Activated naive CD8-positive, alpha-beta T cell treated with anti-CD3 and anti-CD28 coated beads for 36 hours (primary cell): ENCODE measurements around the gene SORCS1. TPM values are rescaled to one million over a fixed set of nuclear protein-coding genes. Genes with fewer than 3 reads are reported as not detected.
"Not testable (repeated sequence)": the region's sequence is repeated elsewhere in the genome, so short reads cannot be mapped to it uniquely, and the experiment has no call there.

Experiments
- DNase-seq: peaks from one replicate; pipeline ENCODE4 v3.0.0; 2021
- H3K27ac Mint-ChIP-seq: one replicate; pipeline ENCODE4 v1.8.0; 2022; ENCODE audit warnings: mild to moderate bottlenecking, moderate library complexity, mixed read lengths
- H3K27me3 Mint-ChIP-seq: one replicate; pipeline ENCODE4 v1.8.0; 2022; ENCODE audit warnings: mild to moderate bottlenecking, mixed read lengths
- H3K36me3 Mint-ChIP-seq: one replicate; pipeline ENCODE4 v1.8.0; 2021; ENCODE audit warnings: mild to moderate bottlenecking, mixed read lengths
- H3K4me1 Mint-ChIP-seq: one replicate; pipeline ENCODE4 v1.8.0; 2021; ENCODE audit warnings: mixed read lengths
- H3K4me3 Mint-ChIP-seq: one replicate; pipeline ENCODE4 v1.8.0; 2022; ENCODE audit warnings: mild to moderate bottlenecking, moderate library complexity, mixed read lengths
- H3K9me3 Mint-ChIP-seq: one replicate; pipeline ENCODE4 v1.8.0; 2022; ENCODE audit warnings: mixed read lengths
- total RNA-seq, 2 experiments: library from RNA; stranded (reverse); gene quantifications; one replicate each; pipeline ENCODE4 v1.2.3, GENCODE V29; 2021

The SORCS1 gene
- total RNA-seq, 2 experiments from 2014 or later = not detected

DNA sequence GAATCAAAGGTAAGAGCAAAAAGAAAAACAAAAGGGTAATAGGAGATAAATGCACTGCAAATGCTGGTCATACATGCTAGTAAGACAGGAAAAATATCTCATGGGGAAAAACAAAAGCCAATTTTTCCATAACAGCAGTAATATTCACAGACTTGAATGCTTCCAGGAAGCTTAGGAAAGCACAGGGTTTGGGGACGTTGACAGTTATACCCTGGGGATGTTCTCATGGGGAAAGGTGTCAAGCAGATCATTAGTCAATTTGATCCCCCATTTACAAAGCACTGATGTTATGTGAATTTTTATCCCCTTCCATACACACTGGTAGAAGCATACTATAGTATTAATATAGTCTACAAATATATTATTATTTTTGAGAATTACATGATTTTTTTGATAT lies 232.7 kb downstream of the SORCS1 start:
- Mint-ChIP-seq H3K4me1 (no peaks in the 10 kb centered on the region), H3K27ac (no peak overlapping the region)

DNA sequence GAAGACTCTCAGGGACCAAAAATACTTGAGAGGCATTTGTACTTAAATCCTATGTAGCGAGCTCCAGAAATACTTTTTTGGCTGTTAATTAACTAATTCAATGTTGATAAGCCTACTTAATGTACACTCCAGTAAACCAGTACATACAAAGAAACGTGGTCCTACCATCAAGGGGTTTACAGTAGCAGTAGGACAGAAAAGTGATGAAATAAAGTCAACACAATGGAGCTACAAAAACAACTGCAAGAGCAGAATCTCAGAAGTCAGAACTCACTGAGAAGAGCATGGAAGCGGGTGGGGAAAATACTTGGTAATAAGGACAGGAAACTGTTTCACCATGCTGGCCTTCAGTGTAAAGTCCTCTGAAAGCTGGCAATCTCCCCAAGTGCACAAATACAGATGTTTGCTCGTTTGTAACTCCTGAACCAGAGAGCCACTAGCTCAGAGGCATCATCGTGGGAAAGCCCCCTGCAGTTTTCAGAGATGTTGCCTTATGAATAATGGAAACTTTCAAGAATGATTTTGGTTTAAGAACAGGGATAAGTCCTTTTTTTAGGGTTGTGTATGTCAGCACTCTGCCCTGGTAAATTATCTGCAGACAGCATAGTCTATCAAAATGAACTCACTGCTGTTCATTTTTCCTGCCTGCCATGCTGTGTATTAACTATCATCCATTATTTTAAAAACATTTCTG lies 233.2 kb downstream of the SORCS1 start:
- Mint-ChIP-seq H3K36me3 (no peaks in the 10 kb centered on the region), H3K27ac (no peak overlapping the region), H3K27me3 (peaks cover 7% of the 10 kb centered on the region), H3K4me1 (no peaks in the 10 kb centered on the region), H3K4me3 (no peak overlapping the region), H3K9me3 (no peaks in the 10 kb centered on the region)
- DNase-seq = no peak

More for the DNA sequence above, 232.7 kb downstream of the SORCS1 start:
- H3K4me3 Mint-ChIP-seq = no peak overlapping the region
- DNase-seq = no peak
- no peaks in the 10 kb centered on the region for H3K9me3 Mint-ChIP-seq
- no peaks in the 10 kb centered on the region for H3K36me3 Mint-ChIP-seq
- H3K27me3 Mint-ChIP-seq = peaks cover 7% of the 10 kb centered on the region

DNA sequence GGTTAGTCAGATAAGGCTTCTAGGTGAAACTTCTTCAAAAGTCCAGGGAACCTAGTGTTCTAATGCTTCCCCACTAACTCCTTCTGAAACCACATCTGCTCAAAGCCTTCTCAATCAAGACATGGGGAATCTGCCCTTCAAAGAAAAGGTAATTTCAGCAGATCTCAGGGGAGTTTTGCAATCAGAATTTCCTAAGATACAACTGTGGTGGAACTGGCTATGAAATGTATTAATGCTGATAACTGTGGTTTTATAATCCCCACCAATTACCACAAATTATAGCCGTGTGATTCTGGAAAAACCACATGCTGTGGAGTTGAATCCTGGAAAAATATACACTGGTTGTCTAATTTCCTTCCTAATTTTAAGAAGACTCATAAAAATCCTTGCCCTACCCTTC lies 233.8 kb downstream of the SORCS1 start:
- Mint-ChIP-seq H3K27ac (no peak overlapping the region), H3K9me3 (no peaks in the 10 kb centered on the region), H3K4me1 (no peaks in the 10 kb centered on the region), H3K27me3 (peaks cover 7% of the 10 kb centered on the region), H3K36me3 (no peaks in the 10 kb centered on the region), H3K4me3 (no peak overlapping the region)
- no peak for DNase-seq

DNA sequence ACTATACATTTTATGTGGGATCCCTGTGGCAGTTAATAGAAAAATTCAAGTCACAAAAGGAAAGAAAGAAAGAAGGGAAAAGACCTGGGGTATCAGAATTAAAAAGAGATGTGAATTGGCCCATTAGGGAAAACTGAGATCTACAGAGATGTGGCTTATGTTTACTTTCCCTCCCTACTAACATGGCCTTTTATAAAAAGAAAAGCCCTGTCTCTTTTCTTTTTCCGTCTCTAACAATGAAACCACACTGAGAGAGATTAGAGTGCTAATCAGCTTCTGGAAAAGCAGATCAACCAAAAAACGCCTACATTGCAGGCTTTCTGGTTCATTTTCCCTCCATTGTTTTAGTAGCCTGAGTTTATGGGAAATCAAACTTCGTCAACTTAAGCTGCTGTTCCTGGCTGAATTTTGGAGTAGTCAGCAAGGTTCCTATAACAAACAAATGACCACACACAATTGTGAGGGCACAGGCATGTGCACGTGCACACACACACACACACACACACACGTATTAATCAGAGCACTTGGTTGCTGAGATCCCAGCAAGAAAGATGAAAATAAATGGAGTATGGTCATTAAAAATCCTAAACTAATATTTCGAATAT lies 235.1 kb downstream of the SORCS1 start:
- H3K27ac Mint-ChIP-seq = no peak overlapping the region
- no peak overlapping the region for H3K4me3 Mint-ChIP-seq
- peaks cover 7% of the 10 kb centered on the region for H3K27me3 Mint-ChIP-seq
- no peaks in the 10 kb centered on the region for H3K36me3 Mint-ChIP-seq
- no peaks in the 10 kb centered on the region for H3K4me1 Mint-ChIP-seq
- H3K9me3 Mint-ChIP-seq = no peaks in the 10 kb centered on the region
- no peak for DNase-seq

DNA sequence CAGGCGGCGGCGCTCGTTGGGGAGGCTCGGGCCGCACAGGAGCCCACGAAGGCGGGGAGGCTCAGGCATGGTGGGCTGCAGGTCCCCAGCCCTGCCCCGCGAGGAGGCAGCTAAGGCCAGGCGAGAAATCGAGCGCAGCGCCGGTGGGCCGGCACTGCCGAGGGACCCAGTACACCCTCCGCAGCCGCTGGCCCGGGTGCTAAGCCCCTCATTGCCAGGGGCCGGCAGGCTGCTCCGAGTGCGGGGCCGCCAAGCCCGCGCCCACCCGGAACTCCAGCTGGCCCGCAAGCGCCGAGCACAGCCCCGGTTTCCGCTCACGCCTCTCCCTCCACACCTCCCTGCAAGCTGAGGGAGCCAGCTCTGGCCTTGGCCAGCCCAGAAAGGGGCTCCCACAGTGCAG lies 236.4 kb downstream of the SORCS1 start:
- DNase-seq, H3K27ac Mint-ChIP-seq, H3K9me3 Mint-ChIP-seq, H3K36me3 Mint-ChIP-seq, H3K4me3 Mint-ChIP-seq, H3K4me1 Mint-ChIP-seq, H3K27me3 Mint-ChIP-seq: not testable (repeated sequence)

DNA sequence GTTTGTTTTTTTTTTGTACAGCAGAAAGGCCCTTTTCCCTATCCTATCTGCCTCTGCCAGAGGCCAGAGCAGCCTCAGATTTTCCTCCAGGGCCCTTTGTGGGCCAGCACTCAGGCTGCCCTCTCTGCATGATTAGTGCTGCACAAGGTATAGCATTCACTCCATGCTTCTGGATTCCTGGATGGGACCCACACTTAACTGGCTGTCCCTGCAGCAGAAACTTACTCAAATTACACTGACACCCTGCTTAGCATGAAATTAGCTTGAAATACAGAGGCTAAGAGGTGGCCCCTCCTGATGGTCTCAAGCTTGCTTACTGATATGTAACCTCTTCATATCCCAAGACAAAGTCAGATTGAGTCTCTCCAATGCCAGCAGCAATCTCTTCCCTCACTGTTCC lies 239.3 kb downstream of the SORCS1 start:
- H3K9me3 Mint-ChIP-seq = no peaks in the 10 kb centered on the region
- no peak for DNase-seq
- H3K4me1 Mint-ChIP-seq = no peaks in the 10 kb centered on the region
- H3K27ac Mint-ChIP-seq = no peak overlapping the region
- no peaks in the 10 kb centered on the region for H3K36me3 Mint-ChIP-seq
- no peak overlapping the region for H3K4me3 Mint-ChIP-seq
- peaks cover 7% of the 10 kb centered on the region for H3K27me3 Mint-ChIP-seq

DNA sequence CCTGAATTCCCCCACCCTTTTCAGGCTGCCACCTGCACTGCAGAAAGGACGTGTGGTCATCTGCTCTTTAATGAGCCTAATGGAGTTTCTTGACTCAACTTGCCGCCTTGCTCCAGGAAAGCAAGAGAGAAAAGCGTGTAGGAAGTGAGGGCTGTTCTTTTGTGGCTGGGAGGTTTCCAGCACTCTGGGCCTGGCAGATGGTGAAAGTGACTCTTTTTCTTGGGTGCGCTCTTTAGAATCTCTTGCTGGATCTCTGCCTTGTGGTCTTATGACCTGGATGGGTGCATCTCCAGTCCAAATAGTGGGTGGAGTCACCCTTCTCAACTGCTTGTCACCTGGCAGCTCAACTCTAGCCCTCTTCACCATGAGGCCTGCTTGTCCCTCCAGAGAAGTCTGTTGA lies 244.0 kb downstream of the SORCS1 start:
- no peak for DNase-seq
- Mint-ChIP-seq H3K4me1 (no peaks in the 10 kb centered on the region), H3K4me3 (no peak overlapping the region), H3K27ac (no peak overlapping the region), H3K9me3 (no peaks in the 10 kb centered on the region), H3K27me3 (no peaks in the 10 kb centered on the region), H3K36me3 (no peaks in the 10 kb centered on the region)

DNA sequence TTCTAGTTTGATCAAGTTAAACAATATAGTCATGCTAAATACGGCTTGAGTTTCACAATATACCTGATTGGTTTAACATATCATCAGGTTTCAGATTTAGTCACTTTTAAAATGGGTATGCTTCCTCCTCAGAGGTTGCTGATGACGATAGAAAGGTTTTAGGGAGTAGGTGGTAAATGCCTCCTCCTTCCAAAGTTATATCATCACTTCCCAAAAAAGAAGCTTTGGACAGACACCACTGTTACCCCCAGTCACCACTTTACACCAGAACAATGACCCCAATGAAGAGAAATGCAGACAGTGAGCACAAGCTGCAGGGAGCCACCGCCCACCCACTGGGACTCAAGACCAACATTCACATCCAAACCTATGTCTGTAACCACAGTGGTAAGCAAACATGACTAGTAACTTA lies 244.6 kb downstream of the SORCS1 start:
- no peaks in the 10 kb centered on the region for H3K27me3 Mint-ChIP-seq
- H3K4me3 Mint-ChIP-seq = no peak overlapping the region
- H3K9me3 Mint-ChIP-seq = no peaks in the 10 kb centered on the region
- H3K36me3 Mint-ChIP-seq = no peaks in the 10 kb centered on the region
- no peak for DNase-seq
- no peak overlapping the region for H3K27ac Mint-ChIP-seq
- H3K4me1 Mint-ChIP-seq = no peaks in the 10 kb centered on the region

DNA sequence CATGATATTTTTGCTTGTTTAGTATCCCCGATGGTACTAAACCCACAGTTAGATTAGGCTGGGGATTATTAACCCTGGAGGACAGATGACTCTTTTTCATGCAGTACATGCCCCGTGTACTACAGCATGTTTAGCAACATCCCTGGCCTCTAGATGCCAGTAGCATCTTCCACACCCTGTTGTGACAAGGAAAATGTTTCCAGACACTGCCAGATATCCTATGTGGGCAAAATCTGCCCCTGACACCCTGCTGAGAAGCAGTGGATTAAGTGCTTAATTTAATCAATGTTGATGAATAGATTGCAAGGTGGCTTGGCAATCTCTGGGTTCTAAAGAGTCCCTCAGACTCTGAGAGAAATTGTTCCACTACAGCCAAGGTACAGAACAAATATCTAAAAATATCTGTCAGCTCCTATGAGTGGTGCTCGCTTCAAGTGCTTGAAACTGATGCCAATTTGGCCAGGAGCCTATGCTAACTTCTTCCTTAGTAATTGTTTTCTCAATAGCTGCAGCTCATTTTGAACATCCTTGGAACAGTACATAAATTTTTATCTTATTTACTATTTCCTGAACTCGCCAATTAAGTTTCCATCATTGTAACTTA lies 247.0 kb downstream of the SORCS1 start:
- Mint-ChIP-seq H3K27ac (no peak overlapping the region), H3K9me3 (no peaks in the 10 kb centered on the region), H3K4me1 (no peaks in the 10 kb centered on the region), H3K36me3 (no peaks in the 10 kb centered on the region), H3K4me3 (no peak overlapping the region), H3K27me3 (no peaks in the 10 kb centered on the region)
- no peak for DNase-seq

DNA sequence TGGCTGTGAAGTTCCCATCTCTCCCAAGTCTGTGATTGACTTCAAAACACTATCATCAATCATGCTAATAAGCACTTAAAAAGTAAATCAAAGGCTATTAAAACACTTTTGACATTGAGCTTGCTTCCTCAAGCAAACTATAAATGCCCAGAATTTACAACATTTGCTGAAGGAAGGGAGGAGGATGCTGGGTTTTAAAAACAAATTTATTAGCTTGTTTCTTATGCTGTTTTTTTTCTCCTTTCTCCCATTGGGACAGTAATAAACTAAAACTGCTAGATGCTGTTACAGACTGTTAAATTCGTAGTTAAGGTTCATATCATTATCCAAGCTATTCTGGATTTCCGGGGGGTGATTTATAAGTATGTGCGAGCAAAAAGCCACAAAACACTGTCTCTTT lies 250.5 kb downstream of the SORCS1 start:
- H3K36me3 Mint-ChIP-seq = no peaks in the 10 kb centered on the region
- H3K27ac Mint-ChIP-seq = no peak overlapping the region
- no peaks in the 10 kb centered on the region for H3K27me3 Mint-ChIP-seq
- no peaks in the 10 kb centered on the region for H3K4me1 Mint-ChIP-seq
- H3K9me3 Mint-ChIP-seq = no peaks in the 10 kb centered on the region
- H3K4me3 Mint-ChIP-seq = no peak overlapping the region
- no peak for DNase-seq

DNA sequence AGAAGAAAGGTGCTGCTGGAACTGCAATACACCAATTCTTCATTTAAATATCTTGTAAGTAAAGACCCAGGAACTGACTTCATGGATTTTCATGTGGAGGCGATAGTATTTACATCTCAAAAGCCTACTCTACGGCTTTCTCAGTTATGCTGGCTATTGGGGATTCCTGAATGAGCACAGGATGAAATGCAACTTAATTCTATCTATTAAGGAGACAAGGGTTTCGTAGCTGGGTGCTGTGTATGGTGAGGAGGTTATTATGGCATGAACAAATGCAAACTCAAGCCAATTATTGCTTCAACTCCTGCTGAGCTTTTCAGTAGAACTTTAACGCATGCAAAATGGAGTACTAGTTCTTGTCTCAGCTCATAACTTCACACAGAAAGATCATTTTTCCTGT lies 251.2 kb downstream of the SORCS1 start:
- no peak overlapping the region for H3K27ac Mint-ChIP-seq
- DNase-seq = no peak
- H3K36me3 Mint-ChIP-seq = no peaks in the 10 kb centered on the region
- H3K9me3 Mint-ChIP-seq = no peaks in the 10 kb centered on the region
- H3K4me3 Mint-ChIP-seq = no peak overlapping the region
- H3K27me3 Mint-ChIP-seq = no peaks in the 10 kb centered on the region
- H3K4me1 Mint-ChIP-seq = no peaks in the 10 kb centered on the region

DNA sequence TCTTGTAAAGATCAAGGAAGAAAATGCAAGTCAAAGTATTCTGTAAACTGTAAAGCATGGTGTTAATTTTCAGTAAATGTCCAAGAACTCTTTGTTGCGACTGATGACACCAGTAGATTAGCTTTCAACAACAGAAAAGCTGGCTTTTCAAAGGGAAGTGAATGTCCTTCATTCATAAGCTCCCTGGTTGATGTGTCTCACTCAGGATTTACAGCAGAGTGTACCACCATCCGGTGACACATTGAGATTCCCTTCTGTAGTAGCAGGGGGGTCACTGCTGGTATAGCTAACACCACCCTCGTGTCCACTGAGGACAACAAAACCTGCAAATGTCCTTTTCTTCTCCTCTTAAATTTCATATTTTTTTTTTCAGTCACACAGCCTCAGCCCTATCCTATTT lies 253.4 kb downstream of the SORCS1 start:
- DNase-seq = no peak

DNA sequence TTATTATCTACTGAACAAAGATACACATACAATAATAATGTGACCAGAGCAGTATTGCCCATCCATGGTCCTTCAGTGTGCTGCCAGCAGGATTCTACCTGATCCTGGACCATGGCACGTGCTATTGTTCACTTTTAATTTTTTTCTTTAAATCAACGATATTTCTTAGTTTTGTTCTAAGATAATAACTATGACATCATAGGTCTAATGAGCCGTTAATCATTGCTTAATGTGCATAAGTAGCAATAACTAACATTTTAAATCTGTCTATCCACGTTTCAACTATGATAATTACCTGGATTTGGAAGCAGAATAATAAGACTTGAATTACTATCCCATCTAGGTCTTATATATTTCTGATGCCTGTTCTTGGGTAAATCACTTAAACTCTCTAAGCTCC lies 253.8 kb downstream of the SORCS1 start:
- H3K4me3 Mint-ChIP-seq = no peak overlapping the region
- H3K27ac Mint-ChIP-seq = no peak overlapping the region
- no peaks in the 10 kb centered on the region for H3K9me3 Mint-ChIP-seq
- H3K4me1 Mint-ChIP-seq = no peaks in the 10 kb centered on the region
- H3K27me3 Mint-ChIP-seq = no peaks in the 10 kb centered on the region
- no peaks in the 10 kb centered on the region for H3K36me3 Mint-ChIP-seq
- no peak for DNase-seq

More for the DNA sequence above, 253.4 kb downstream of the SORCS1 start:
- Mint-ChIP-seq H3K36me3 (no peaks in the 10 kb centered on the region), H3K27ac (no peak overlapping the region), H3K4me3 (no peak overlapping the region), H3K4me1 (no peaks in the 10 kb centered on the region), H3K27me3 (no peaks in the 10 kb centered on the region), H3K9me3 (no peaks in the 10 kb centered on the region)

DNA sequence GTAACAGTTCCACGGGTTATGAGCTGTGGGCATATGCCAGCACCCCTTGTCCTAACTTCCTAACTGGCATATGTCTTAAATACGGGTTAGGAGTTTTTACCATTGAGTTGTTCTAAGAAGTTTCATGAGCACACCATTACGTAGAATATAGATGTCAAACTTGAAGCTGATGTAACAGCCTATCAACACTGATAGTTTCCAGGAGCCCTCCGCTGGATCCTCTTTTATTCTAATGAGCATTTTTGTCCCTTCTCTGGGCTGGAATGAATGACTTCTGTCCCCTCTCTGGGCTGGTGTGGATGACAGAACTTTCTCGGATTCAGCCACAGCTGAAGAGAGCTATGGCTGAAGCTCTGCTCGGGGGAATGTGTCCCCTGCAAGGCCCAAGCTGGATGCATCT lies 256.3 kb downstream of the SORCS1 start:
- H3K9me3 Mint-ChIP-seq = no peaks in the 10 kb centered on the region
- H3K27ac Mint-ChIP-seq = no peak overlapping the region
- H3K4me3 Mint-ChIP-seq = no peak overlapping the region
- H3K27me3 Mint-ChIP-seq = no peaks in the 10 kb centered on the region
- no peaks in the 10 kb centered on the region for H3K36me3 Mint-ChIP-seq
- DNase-seq = no peak
- no peaks in the 10 kb centered on the region for H3K4me1 Mint-ChIP-seq

DNA sequence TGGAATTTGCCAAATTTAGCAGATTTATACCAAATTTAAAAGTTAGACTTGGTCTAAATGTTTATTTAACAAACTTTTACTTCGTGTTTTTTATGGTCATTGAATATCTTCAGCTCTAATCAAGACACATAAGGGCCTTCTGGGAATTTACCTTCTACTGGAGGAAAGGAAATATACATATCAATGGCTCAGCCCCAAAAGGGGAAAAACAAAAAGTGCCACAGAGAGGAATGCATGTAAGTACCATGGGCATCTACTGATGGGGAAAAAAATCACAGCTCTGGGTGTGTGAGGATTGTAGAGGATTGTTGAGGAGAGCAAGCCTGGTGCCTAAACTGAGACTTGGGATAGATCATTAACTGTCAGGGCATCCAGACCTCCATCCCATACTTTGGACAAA lies 260.3 kb downstream of the SORCS1 start:
- H3K36me3 Mint-ChIP-seq = no peaks in the 10 kb centered on the region
- no peak overlapping the region for H3K27ac Mint-ChIP-seq
- no peaks in the 10 kb centered on the region for H3K27me3 Mint-ChIP-seq
- DNase-seq = no peak
- H3K9me3 Mint-ChIP-seq = no peaks in the 10 kb centered on the region
- no peaks in the 10 kb centered on the region for H3K4me1 Mint-ChIP-seq
- H3K4me3 Mint-ChIP-seq = no peak overlapping the region

DNA sequence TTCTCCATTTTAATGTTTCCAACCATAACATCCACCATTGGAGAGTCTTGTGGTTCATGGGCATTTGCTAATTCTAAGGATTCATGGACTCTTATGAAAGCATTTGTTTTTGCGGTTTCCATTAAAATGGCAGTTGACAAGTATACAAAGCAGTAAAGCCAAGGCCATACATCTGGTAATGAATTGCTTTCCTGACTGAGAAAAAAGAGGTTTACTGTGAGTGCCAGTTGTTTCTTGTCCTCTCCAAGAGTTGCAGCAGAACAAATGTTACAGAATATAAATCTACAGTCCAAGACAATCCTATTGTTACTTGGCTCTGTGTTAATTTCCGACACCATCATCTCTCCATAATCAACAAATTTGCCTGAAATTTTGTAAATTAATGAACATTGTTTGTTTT lies 261.3 kb downstream of the SORCS1 start:
- no peak overlapping the region for H3K27ac Mint-ChIP-seq
- no peak for DNase-seq
- H3K36me3 Mint-ChIP-seq = no peaks in the 10 kb centered on the region
- H3K4me1 Mint-ChIP-seq = no peaks in the 10 kb centered on the region
- no peaks in the 10 kb centered on the region for H3K9me3 Mint-ChIP-seq
- H3K27me3 Mint-ChIP-seq = no peaks in the 10 kb centered on the region
- no peak overlapping the region for H3K4me3 Mint-ChIP-seq
